K562 (cell line): ENCODE results near the gene HSPB1. TPM values are rescaled to one million over a fixed set of nuclear protein-coding genes. Genes with fewer than 3 reads are reported as not detected.

Source experiments
- CREB3L1 ChIP-seq: fragments of 450-650 bp; IDR thresholded peaks from 2 replicates; pipeline ENCODE4 v1.6.1; 2014; ENCODE audit warnings: low read depth, mild to moderate bottlenecking, moderate library complexity, borderline replicate concordance
- DLX4 ChIP-seq: fragments of 250-450 bp; sonication (Bioruptor Pico); IDR thresholded peaks from 2 replicates; pipeline ENCODE4 v1.6.1; 2021; ENCODE audit warnings: mild to moderate bottlenecking
- FIP1L1 ChIP-seq: fragments of 200-400 bp; formaldehyde crosslinking; IDR thresholded peaks from 2 replicates; pipeline ENCODE4 v1.6.1; 2018; ENCODE audit warnings: mild to moderate bottlenecking, low read depth, low read length; ENCODE audit not compliant: poor library complexity, severe bottlenecking
- HMG20A ChIP-seq: fragments of 450-650 bp; formaldehyde crosslinking; conservative IDR thresholded peaks from 2 replicates; pipeline ENCODE4 v1.4.0; 2020; ENCODE audit warnings: mild to moderate bottlenecking, mixed read lengths
- ILK ChIP-seq: fragments of 450-650 bp; IDR thresholded peaks from 2 replicates; pipeline ENCODE4 v1.6.1; 2016; ENCODE audit warnings: missing genetic modification characterization, low read depth, mild to moderate bottlenecking, missing compliant biosample characterization, moderate library complexity, borderline replicate concordance
- MITF ChIP-seq: IDR thresholded peaks from 2 replicates; pipeline ENCODE4 v1.6.1; 2014; ENCODE audit warnings: antibody characterized with exemption
- OTX1 ChIP-seq: fragments of 450-650 bp; formaldehyde crosslinking; IDR thresholded peaks from 2 replicates; pipeline ENCODE4 v1.4.0; 2022; ENCODE audit warnings: mild to moderate bottlenecking
- SETDB1 ChIP-seq: IDR thresholded peaks from one replicate; pipeline ENCODE4 v1.6.1; 2012; ENCODE audit warnings: low read length, control low read depth, inconsistent platforms
- SFPQ ChIP-seq: fragments of 200-400 bp; formaldehyde crosslinking; IDR thresholded peaks from 2 replicates; pipeline ENCODE4 v1.6.1; 2017; ENCODE audit warnings: mild to moderate bottlenecking, low read depth, low read length, moderate library complexity
- STAG1 ChIP-seq: sonication (generic); formaldehyde crosslinking; IDR thresholded peaks from 2 replicates; pipeline ENCODE4 v1.5.0; 2020; ENCODE audit warnings: missing genetic modification reagents, borderline replicate concordance
- TARDBP ChIP-seq: fragments of 450-650 bp; IDR thresholded peaks from 2 replicates; pipeline ENCODE4 v1.6.1; 2016
- TRIM28 ChIP-seq: fragments of 450-650 bp; IDR thresholded peaks from 2 replicates; pipeline ENCODE4 v1.6.1; 2017
- ZBTB26 ChIP-seq: fragments of 450-650 bp; formaldehyde crosslinking; IDR thresholded peaks from 2 replicates; pipeline ENCODE4 v1.4.0; 2022; ENCODE audit warnings: missing genetic modification characterization
- ZNF146 ChIP-seq: IDR thresholded peaks from one replicate; pipeline ENCODE4 v1.6.1; 2018; ENCODE audit warnings: missing compliant biosample characterization; ENCODE audit not compliant: unreplicated experiment
- ZNF512 ChIP-seq: IDR thresholded peaks from 2 replicates; pipeline ENCODE4 v1.6.1; 2016; ENCODE audit warnings: missing genetic modification characterization, missing compliant biosample characterization
- ZNF668 ChIP-seq: fragments of 250-450 bp; sonication (Bioruptor Pico); IDR thresholded peaks from 2 replicates; pipeline ENCODE4 v1.8.0; 2022; ENCODE audit warnings: mild to moderate bottlenecking, inconsistent platforms
- ZNF764 ChIP-seq: fragments of 250-450 bp; sonication (Bioruptor Pico); IDR thresholded peaks from 2 replicates; pipeline ENCODE4 v1.4.0; 2020; ENCODE audit warnings: low read depth, mild to moderate bottlenecking, moderate library complexity
- ZNF780A ChIP-seq: fragments of 250-450 bp; sonication (Bioruptor Pico); IDR thresholded peaks from 2 replicates; pipeline ENCODE4 v1.5.0; 2021; ENCODE audit warnings: mild to moderate bottlenecking
- polyA plus RNA-seq, 8 experiments: library from polyadenylated mRNA; depleted of rRNA in 4 of 8; stranded (reverse) in 5 of 8; unstranded in 3 of 8; fragments of >200 nt; fragmentation: Nextera tagmentation in 2 of 8; fragmentation: Illumina TruSeq in 1 of 8; extraction: Ambion mirVana in 2 of 8; extraction: Trizol in 1 of 8; gene quantifications; 2 replicates each; pipeline versions ENCODE4 v1.2.1 to v1.2.3, GENCODE V29; 2011 to 2014; ENCODE audit warnings: inconsistent platforms in 1 of 8, missing spikeins in 1 of 8
- total RNA-seq, 7 experiments: library from RNA; depleted of rRNA in 6 of 7; stranded (reverse); fragments of >200 nt in 6 of 7; fragmentation: Illumina TruSeq in 2 of 7; extraction: Trizol in 2 of 7; gene quantifications; 2 replicates each; pipeline versions ENCODE4 v1.2.1 to v1.2.3, GENCODE V29; 2011 to 2021; ENCODE audit warnings: low replicate concordance in 1 of 7

The HSPB1 gene
- total and polyA plus RNA-seq, 9 of the 15 experiments (the other 6 are each of a cell fraction or from before 2014, with no cell fraction given): 27.1 to 522 (median 138) TPM

- no peak for TF ChIP-seq ZNF764 (CRISPR knock-in tag)
- no peak for TF ChIP-seq STAG1 (CRISPR knock-in tag)
- TF ChIP-seq CREB3L1: no peak; the same call in 1 of the 2 replicates
- no peak for TF ChIP-seq ZNF780A (CRISPR knock-in tag)
- TF ChIP-seq ZNF146 (CRISPR knock-in tag): no peak
- TF ChIP-seq FIP1L1: peak; percentile 95
- TF ChIP-seq OTX1: 0 out of 2 replicates have a peak, but pooled peaks have one; percentile 50
- TF ChIP-seq MITF: no peak
- TF ChIP-seq TARDBP: 0 out of 2 replicates have a peak, but pooled peaks have one; percentile 11
- no peak for TF ChIP-seq HMG20A (CRISPR knock-in tag)
- no peak for TF ChIP-seq DLX4 (CRISPR knock-in tag)
- TF ChIP-seq SETDB1: no peak
- TF ChIP-seq TRIM28: no peak
- no peak for TF ChIP-seq ZNF668 (CRISPR knock-in tag)
- TF ChIP-seq ILK (tag): no peak
- no peak for TF ChIP-seq SFPQ
- TF ChIP-seq ZNF512 (tag): no peak
- 0 out of 2 replicates have a peak, but pooled peaks have one; percentile 6 for TF ChIP-seq ZBTB26 (CRISPR knock-in tag)
These were observed 15.5 kb downstream of the HSPB1 start (continued) for GRCh38 chr7:76317782-76318487.
